Measurements from ENCODE around the gene FNBP1. TPM values are rescaled to one million over a fixed set of nuclear protein-coding genes. Genes with fewer than 3 reads are reported as not detected.
"Not testable (repeated sequence)": the region's sequence is repeated elsewhere in the genome, so short reads cannot be mapped to it uniquely, and the experiment has no call there.

FNBP1 gene
- total and polyA plus RNA-seq, 2 of the 13 experiments (the other 11 are each of a cell fraction or from before 2014, with no cell fraction given), result 5.4 to 19.5 TPM

- Histone ChIP-seq H3K27me3 (ENCODE audit: control insufficient read depth in 1 of 2, insufficient read depth in 2 of 2, low read length in 2 of 2) (no peaks in the 10 kb centered on the region), H3K9me3 (ENCODE audit: low read length) (peaks cover 13% of the 10 kb centered on the region), H2AFZ (ENCODE audit: low read length) (no peak overlapping the region), H4K20me1 (ENCODE audit: insufficient read depth, low read length) (no peaks in the 10 kb centered on the region), H3K4me1 (ENCODE audit: insufficient read depth, low read length) (peaks cover 10% of the 10 kb centered on the region; the same call in 1 of the 2 replicates), H3K4me3 (replicated peaks in 1 of 3; ENCODE audit: insufficient read depth in 1 of 3, low read depth in 2 of 3, low read length in 3 of 3) (no peak overlapping the region), H3K4me2 (ENCODE audit: low read depth, low read length) (no peak overlapping the region), H3K79me2 (ENCODE audit: insufficient read depth, low read length) (no peaks in the 10 kb centered on the region), H3K36me3 (replicated peaks in 1 of 2; ENCODE audit: control insufficient read depth in 1 of 2, insufficient read depth in 2 of 2, low read length in 2 of 2) (peaks cover 0 to 1% of the 10 kb centered on the region in 2 experiments; a peak in 1 of 5 replicates), H3K9ac (ENCODE audit: insufficient read depth, low read depth, low read length) (no peak overlapping the region), H3K27ac (ENCODE audit: extremely low read length, insufficient read depth, low read length) (no peak overlapping the region)
- BruUV-seq (replicated peaks), result no TSS peak
- TF ChIP-seq ELF4 (CRISPR knock-in tag; IDR thresholded peaks at IDR 0.05; ENCODE audit: borderline replicate concordance) (no peak), ZNF207 (IDR thresholded peaks at IDR 0.05; ENCODE audit: borderline replicate concordance) (no peak), RXRB (CRISPR knock-in tag; IDR thresholded peaks at IDR 0.05; ENCODE audit: borderline replicate concordance) (no peak), UBTF (CRISPR knock-in tag; IDR thresholded peaks at IDR 0.05) (no peak), ATM (IDR thresholded peaks at IDR 0.05; ENCODE audit: borderline replicate concordance) (no peak), JDP2 (CRISPR knock-in tag; IDR thresholded peaks at IDR 0.05; ENCODE audit: borderline replicate concordance) (no peak), ZSCAN20 (CRISPR knock-in tag; IDR thresholded peaks at IDR 0.05; ENCODE audit: borderline replicate concordance) (no peak), DR1 (CRISPR knock-in tag; IDR thresholded peaks at IDR 0.05) (no peak), ZNF891 (CRISPR knock-in tag; IDR thresholded peaks at IDR 0.05) (no peak), ZNF24 (IDR thresholded peaks at IDR 0.05) (no peak)
- ATAC-seq (no peak), FAIRE-seq (no peak), DNase-seq (ENCODE audit: low spot score) (no peak)
- intact Hi-C loops (cut with micrococcal nuclease; ENCODE audit: unreplicated experiment), result no loop called here
- 91% methylated on average over 2 of the region's 2 CpGs for WGBS (ENCODE audit: low lambda C conversion rate)
- ChIA-PET POLR2A (no interaction called here), CTCF (ENCODE audit: low intra/inter-chr PET ratio, low total read pairs) (no interaction called here)
- in situ Hi-C loops (cut with HindIII; ENCODE audit: extremely low pct_ligation_motif_present, low pct_unique_long_range_greater_than_20kb), result no loop called here
Measured at GRCh38 chr9:129938291-129938979, 104.6 kb downstream of the FNBP1 start.

GRCh38 chr9:129937879-129938278, 105.1 kb downstream of the FNBP1 start:
- BruUV-seq (replicated peaks); H3K4me3 ChIP-seq (replicated peaks in 1 of 3; ENCODE audit: insufficient read depth in 1 of 3, low read depth in 2 of 3, low read length in 3 of 3); H3K4me2 ChIP-seq (ENCODE audit: low read depth, low read length); DNase-seq (ENCODE audit: low spot score); H2AFZ ChIP-seq (ENCODE audit: low read length); H3K27ac ChIP-seq (ENCODE audit: extremely low read length, insufficient read depth, low read length); in situ Hi-C loops (cut with HindIII; ENCODE audit: extremely low pct_ligation_motif_present, low pct_unique_long_range_greater_than_20kb); H3K9ac ChIP-seq (ENCODE audit: insufficient read depth, low read depth, low read length); H3K36me3 ChIP-seq (replicated peaks in 1 of 2; ENCODE audit: control insufficient read depth in 1 of 2, insufficient read depth in 2 of 2, low read length in 2 of 2); intact Hi-C loops (cut with micrococcal nuclease; ENCODE audit: unreplicated experiment); H3K79me2 ChIP-seq (ENCODE audit: insufficient read depth, low read length); H4K20me1 ChIP-seq (ENCODE audit: insufficient read depth, low read length); POLR2A ChIA-PET; FAIRE-seq; H3K27me3 ChIP-seq (ENCODE audit: control insufficient read depth in 1 of 2, insufficient read depth in 2 of 2, low read length in 2 of 2); CTCF ChIA-PET (ENCODE audit: low intra/inter-chr PET ratio, low total read pairs); ATAC-seq: not testable (repeated sequence)
- H3K9me3 ChIP-seq (ENCODE audit: low read length), result peaks cover 12% of the 10 kb centered on the region
- peaks cover 10% of the 10 kb centered on the region; the same call in 1 of the 2 replicates for H3K4me1 ChIP-seq (ENCODE audit: insufficient read depth, low read length)
- WGBS (ENCODE audit: low lambda C conversion rate), result 96% methylated on average over 5 of the region's 5 CpGs
